ENCODE measurements around the gene DENND1C.

Gene DENND1C

DNA sequence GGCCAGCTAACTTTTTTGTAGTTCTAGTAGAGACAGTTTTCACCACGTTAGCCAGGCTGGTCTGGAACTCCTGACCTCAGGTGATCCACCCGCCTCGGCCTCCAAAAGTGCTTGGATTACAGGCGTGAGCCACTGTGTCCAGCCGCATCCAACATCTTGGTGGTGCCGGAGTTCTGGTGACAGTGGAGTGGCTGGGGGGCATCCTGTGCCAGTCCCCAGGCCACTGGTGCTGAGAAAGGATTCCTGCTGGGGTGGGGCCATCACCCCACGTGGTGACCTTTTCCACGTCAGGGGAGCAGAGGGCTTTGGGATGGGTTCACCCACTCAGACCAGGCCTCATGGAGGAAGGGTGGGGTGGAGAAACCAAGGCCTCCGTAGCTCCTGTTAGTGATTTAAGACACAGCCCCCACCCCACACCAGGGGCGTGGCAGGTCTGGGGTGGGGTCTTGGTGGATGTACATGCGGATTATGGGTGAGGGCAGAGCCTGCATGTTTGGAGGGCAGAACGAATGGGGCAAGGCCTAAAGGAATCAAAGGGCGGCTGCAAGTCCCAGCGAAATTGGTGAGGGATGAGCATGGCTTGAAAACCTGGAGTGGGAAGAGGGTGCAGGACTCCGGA lies 33.4 kb upstream of the DENND1C start:
- H3K4me1 ChIP-seq (ENCODE audit: control insufficient read depth, low read length): peaks cover 32% of the 10 kb centered on the region
- H3K9me3 ChIP-seq (ENCODE audit: control insufficient read depth, insufficient read depth, low read length): no peaks in the 10 kb centered on the region
- H3K9me2 ChIP-seq (replicated peaks; ENCODE audit: control insufficient read depth, low read length): no peaks in the 10 kb centered on the region
- no peaks in the 10 kb centered on the region for H3K79me2 ChIP-seq (ENCODE audit: control insufficient read depth, low read length)
- no peaks in the 10 kb centered on the region for H4K20me1 ChIP-seq (ENCODE audit: control insufficient read depth, insufficient read depth, low read depth, low read length)
- H3K27me3 ChIP-seq (ENCODE audit: control insufficient read depth, low read length): no peaks in the 10 kb centered on the region
- peaks cover 12% of the 10 kb centered on the region for H3F3A ChIP-seq (ENCODE audit: control insufficient read depth, insufficient read depth)
- H3K27ac ChIP-seq (ENCODE audit: low read depth, low read length): no peak overlapping the region
- no peak overlapping the region for H3K4me3 ChIP-seq (ENCODE audit: low read length)
- TF ChIP-seq CTCF (IDR thresholded peaks at IDR 0.05; ENCODE audit: low read depth, low read length, poor library complexity, severe bottlenecking) (no peak), EZH2phosphoT487 (IDR thresholded peaks at IDR 0.05; ENCODE audit: borderline replicate concordance, low read length) (no peak)
- no peaks in the 10 kb centered on the region for H3K36me3 ChIP-seq (ENCODE audit: control insufficient read depth, low read length)
- H3K4me2 ChIP-seq (ENCODE audit: low read length): no peak overlapping the region

DNA sequence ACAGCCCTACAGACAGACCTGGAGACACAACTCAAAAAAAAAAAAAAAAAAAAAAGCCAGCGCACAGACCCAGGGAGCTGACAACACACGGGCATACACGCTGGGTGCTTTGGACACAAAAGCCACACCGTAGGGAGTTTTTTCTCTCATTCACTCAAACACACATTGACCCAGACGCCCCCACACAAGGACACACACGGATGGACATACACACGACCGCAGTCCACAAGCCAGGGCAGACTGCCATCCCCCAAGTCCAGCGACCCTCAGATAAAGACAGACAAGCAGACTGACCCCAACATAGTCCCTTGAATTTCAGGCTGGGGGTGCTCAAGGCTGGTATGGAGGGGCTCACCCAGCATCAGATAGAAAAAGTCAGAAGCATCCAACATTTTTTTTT lies 32.5 kb upstream of the DENND1C start:
- H3K4me1 ChIP-seq (ENCODE audit: control insufficient read depth, low read length): peaks cover 23% of the 10 kb centered on the region

GRCh38 chr19:6510618-6511017 lies 29.0 kb upstream of the DENND1C start:
- no peaks in the 10 kb centered on the region for H3K79me2 ChIP-seq (ENCODE audit: control insufficient read depth, low read length)
- no peak for TF ChIP-seq CTCF (IDR thresholded peaks at IDR 0.05; ENCODE audit: low read depth, low read length, poor library complexity, severe bottlenecking)
- TF ChIP-seq EZH2phosphoT487 (IDR thresholded peaks at IDR 0.05; ENCODE audit: borderline replicate concordance, low read length): no peak
- H3K9me3 ChIP-seq (ENCODE audit: control insufficient read depth, insufficient read depth, low read length): no peaks in the 10 kb centered on the region
- no peak overlapping the region for H3K4me2 ChIP-seq (ENCODE audit: low read length)
- H3K27ac ChIP-seq (ENCODE audit: low read depth, low read length): no peak overlapping the region
- no peaks in the 10 kb centered on the region for H4K20me1 ChIP-seq (ENCODE audit: control insufficient read depth, insufficient read depth, low read depth, low read length)
- no peak overlapping the region for H3K4me3 ChIP-seq (ENCODE audit: low read length)
- no peaks in the 10 kb centered on the region for H3K27me3 ChIP-seq (ENCODE audit: control insufficient read depth, low read length)
- no peaks in the 10 kb centered on the region for H3K4me1 ChIP-seq (ENCODE audit: control insufficient read depth, low read length)
- no peaks in the 10 kb centered on the region for H3K9me2 ChIP-seq (replicated peaks; ENCODE audit: control insufficient read depth, low read length)
- H3F3A ChIP-seq (ENCODE audit: control insufficient read depth, insufficient read depth): no peaks in the 10 kb centered on the region
- H3K36me3 ChIP-seq (ENCODE audit: control insufficient read depth, low read length): no peaks in the 10 kb centered on the region

More for the DNA sequence above, 32.5 kb upstream of the DENND1C start:
- Histone ChIP-seq H3K4me2 (ENCODE audit: low read length) (no peak overlapping the region), H3K9me2 (replicated peaks; ENCODE audit: control insufficient read depth, low read length) (no peaks in the 10 kb centered on the region), H3K79me2 (ENCODE audit: control insufficient read depth, low read length) (no peaks in the 10 kb centered on the region), H3K9me3 (ENCODE audit: control insufficient read depth, insufficient read depth, low read length) (no peaks in the 10 kb centered on the region), H4K20me1 (ENCODE audit: control insufficient read depth, insufficient read depth, low read depth, low read length) (no peaks in the 10 kb centered on the region), H3F3A (ENCODE audit: control insufficient read depth, insufficient read depth) (peaks cover 9% of the 10 kb centered on the region), H3K27me3 (ENCODE audit: control insufficient read depth, low read length) (no peaks in the 10 kb centered on the region), H3K36me3 (ENCODE audit: control insufficient read depth, low read length) (no peaks in the 10 kb centered on the region), H3K27ac (ENCODE audit: low read depth, low read length) (no peak overlapping the region), H3K4me3 (ENCODE audit: low read length) (no peak overlapping the region)
- TF ChIP-seq CTCF (IDR thresholded peaks at IDR 0.05; ENCODE audit: low read depth, low read length, poor library complexity, severe bottlenecking) (no peak), EZH2phosphoT487 (IDR thresholded peaks at IDR 0.05; ENCODE audit: borderline replicate concordance, low read length) (no peak)

Measured in DOHH2 (cell line).